B cell (primary cell): ENCODE data around the gene KPNA1. TPM values are rescaled to one million over a fixed set of nuclear protein-coding genes. Genes with fewer than 3 reads are reported as not detected.

Experiments
- ATAC-seq: fragments of 200-7000 bp; cut with Tn5 transposase; one replicate; pipeline ENCODE4 v1.10.0; 2021; ENCODE audit warnings: low read depth, mild to moderate bottlenecking, moderate number of reproducible peaks, moderate library complexity
- CTCF ChIA-PET: fragments of 350-600 bp; sonication (Branson Sonifier 250); formaldehyde crosslinking; loops from one replicate; lab custom pipeline; 2021; ENCODE audit warnings: antibody characterized with exemption, inconsistent platforms; lab: Charles Lee
- POLR2A ChIA-PET: fragments of 350-600 bp; sonication (Branson Sonifier 250); formaldehyde crosslinking; loops from one replicate; lab custom pipeline; 2021; ENCODE audit warnings: antibody characterized with exemption; lab: Charles Lee
- DNase-seq: peaks from one replicate; pipeline ENCODE4 v3.0.0; 2013
- H2AFZ ChIP-seq: 2 replicates; pipeline ENCODE4 v1.6.1; 2012; ENCODE audit warnings: mild to moderate bottlenecking, low read depth, low read length; ENCODE audit not compliant: insufficient read depth, poor library complexity, severe bottlenecking
- H3K27ac ChIP-seq, 2 donors: 1 replicate in 1 of 2; 2 replicates in 1 of 2; pipeline ENCODE4 v1.5.1; 2012 to 2013; ENCODE audit warnings: low read length in 2 of 2, mild to moderate bottlenecking in 2 of 2, moderate library complexity in 1 of 2
- H3K27me3 ChIP-seq, 4 experiments: fragments of 200-600 bp in 1 of 4; sonication (generic) in 1 of 4; replicated peaks in 1 of 4; 1 replicate in 2 of 4; 2 replicates in 2 of 4; pipeline versions ENCODE4 v1.6.1 to v1.7.0; 2013 to 2016; ENCODE audit warnings: low read length in 3 of 4, mild to moderate bottlenecking in 2 of 4, mixed read lengths in 1 of 4, moderate library complexity in 1 of 4; ENCODE audit not compliant: insufficient read depth in 4 of 4, control insufficient read depth in 3 of 4; ENCODE audit errors: control extremely low read depth in 1 of 4
- H3K36me3 ChIP-seq, 2 experiments: replicated peaks in 1 of 2; 1 replicate in 1 of 2; 2 replicates in 1 of 2; pipeline versions ENCODE4 v1.6.1 to v1.7.1; 2013; ENCODE audit warnings: low read length in 1 of 2; ENCODE audit not compliant: insufficient read depth in 2 of 2, control insufficient read depth in 1 of 2; ENCODE audit errors: control extremely low read depth in 1 of 2, extremely low read depth in 1 of 2
- H3K4me1 ChIP-seq, 2 donors: fragments of 200-600 bp in 1 of 2; sonication (generic) in 1 of 2; 1 replicate in 1 of 2; 2 replicates in 1 of 2; pipeline versions ENCODE4 v1.5.1 to v1.6.1; 2013 to 2017; ENCODE audit warnings: low read length in 2 of 2; ENCODE audit not compliant: control insufficient read depth in 2 of 2, insufficient read depth in 2 of 2
- H3K4me2 ChIP-seq: replicated peaks from 2 replicates; pipeline ENCODE3; 2012; ENCODE audit warnings: mild to moderate bottlenecking, low read depth, low read length; ENCODE audit not compliant: poor library complexity, severe bottlenecking
- H3K4me3 ChIP-seq, 5 experiments: fragments of 200-600 bp in 1 of 5; sonication (generic) in 1 of 5; 1 replicate in 3 of 5; 2 replicates in 2 of 5; pipeline versions ENCODE4 v1.5.1 to v1.7.0; 2011 to 2016; ENCODE audit warnings: low read length in 4 of 5, mild to moderate bottlenecking in 4 of 5, low read depth in 2 of 5, control low read depth in 1 of 5, moderate library complexity in 1 of 5; ENCODE audit not compliant: insufficient read depth in 1 of 5; ENCODE audit errors: control extremely low read depth in 1 of 5, extremely low read depth in 1 of 5
- H3K79me2 ChIP-seq: fragments of 200-600 bp; sonication (generic); one replicate; pipeline ENCODE4 v1.6.0; 2016; ENCODE audit warnings: low read length; ENCODE audit not compliant: control insufficient read depth, insufficient read depth
- H3K9ac ChIP-seq: fragments of 200-600 bp; sonication (generic); 2 replicates; pipeline ENCODE4 v1.6.1; 2017; ENCODE audit warnings: mild to moderate bottlenecking, low read length, moderate library complexity
- H3K9me3 ChIP-seq, 3 donors: one replicate each; pipeline versions ENCODE4 v1.6.1 to v1.7.1; 2013; ENCODE audit warnings: low read length in 2 of 3; ENCODE audit not compliant: control insufficient read depth in 2 of 3, insufficient read depth in 1 of 3; ENCODE audit errors: control extremely low read depth in 1 of 3
- H4K20me1 ChIP-seq: 2 replicates; pipeline ENCODE4 v1.6.0; 2012; ENCODE audit warnings: mild to moderate bottlenecking, low read length; ENCODE audit not compliant: insufficient read depth, control insufficient read depth, poor library complexity, severe bottlenecking
- H3K27ac Mint-ChIP-seq: one replicate; pipeline ENCODE4 v1.8.0; 2021; ENCODE audit warnings: mixed read lengths
- H3K27me3 Mint-ChIP-seq: one replicate; pipeline ENCODE4 v1.8.0; 2021; ENCODE audit warnings: mixed read lengths
- H3K4me1 Mint-ChIP-seq: one replicate; pipeline ENCODE4 v1.8.0; 2021; ENCODE audit warnings: mixed read lengths
- H3K4me3 Mint-ChIP-seq: one replicate; pipeline ENCODE4 v1.8.0; 2021; ENCODE audit warnings: mixed read lengths
- H3K9me3 Mint-ChIP-seq: one replicate; pipeline ENCODE4 v1.8.0; 2022; ENCODE audit warnings: mixed read lengths; ENCODE audit not compliant: insufficient read depth
- CTCF ChIP-seq: fragments of 200-600 bp; IDR thresholded peaks from one replicate; pipeline ENCODE4 v1.8.0; 2022; ENCODE audit warnings: antibody characterized with exemption, mild to moderate bottlenecking
- EZH2 ChIP-seq: IDR thresholded peaks from 2 replicates; pipeline ENCODE4 v1.6.1; 2012; ENCODE audit warnings: borderline replicate concordance, low read depth, mild to moderate bottlenecking, moderate library complexity, low read length; ENCODE audit not compliant: insufficient read depth, poor library complexity, severe bottlenecking
- WGBS: methylation state at CpG from one replicate; pipeline ENCODE4 v1.1.5; 2013; ENCODE audit warnings: missing lambda C conversion rate; ENCODE audit not compliant: insufficient coverage; 5-methylcytosine and 5-hydroxymethylcytosine counted together
- intact Hi-C: fragments of 100-400 bp; cut with micrococcal nuclease; formaldehyde crosslinking; loops from one replicate; pipeline ENCODE4 v1.10.0; 2022
- polyA plus RNA-seq: library from polyadenylated mRNA; depleted of rRNA; stranded (reverse); fragments of >200 nt; gene quantifications from 2 replicates; pipeline ENCODE4 v1.2.3, GENCODE V29; 2012
- total RNA-seq, 2 donors: library from RNA; stranded (reverse); fragments of 120-200 nt in 1 of 2; gene quantifications; 1 replicate in 1 of 2; 2 replicates in 1 of 2; pipeline versions ENCODE4 v1.2.3 to v1.2.4, GENCODE V29; 2013 to 2022

The KPNA1 gene
- total and polyA plus RNA-seq, 2 donors (not counting 1 experiment from before 2014, with no cell fraction given): 14.9 to 79.4 TPM

GRCh38 chr3:122410111-122410510 lies 104.6 kb downstream of the KPNA1 start:
- no peaks in the 10 kb centered on the region for H4K20me1 ChIP-seq
- H3K4me1 ChIP-seq: peaks cover 24 to 41% of the 10 kb centered on the region in 2 donors
- ChIA-PET POLR2A (interaction anchor here (0.8 to 1.2 kb wide), 2 partner anchors 25 to 26 kb away, joined by 3 to 6 read pairs; partner anchors contain the start of gene FAM162A), CTCF (interaction anchor here (0.9 to 3.3 kb wide), 4 partner anchors 17 to 25 kb away, joined by 3 to 18 read pairs (median 10); partner anchors contain the start of genes FAM162A and MIX23)
- H3K9me3 Mint-ChIP-seq: no peaks in the 10 kb centered on the region
- H3K4me3 ChIP-seq: no peak overlapping the region
- no peaks in the 10 kb centered on the region for H3K27me3 Mint-ChIP-seq
- no peak for DNase-seq
- peak overlapping the region; percentile 73 to 87 for H3K27ac ChIP-seq
- intact Hi-C loops: no loop called here
- peaks cover 51% of the 10 kb centered on the region for H3K79me2 ChIP-seq
- H3K9ac ChIP-seq: peak overlapping the region; percentile 59
- no CpG with 5 or more reads among the region's 4 CpGs for WGBS
- no peaks in the 10 kb centered on the region for H3K27me3 ChIP-seq
- peaks cover 47% of the 10 kb centered on the region for H3K4me1 Mint-ChIP-seq
- H3K36me3 ChIP-seq: peaks cover 2 to 35% of the 10 kb centered on the region in 2 experiments
- peak overlapping the region; percentile 71 for H3K4me2 ChIP-seq
- no peak for TF ChIP-seq EZH2
- no peak for TF ChIP-seq CTCF
- H3K27ac Mint-ChIP-seq: peak overlapping the region; percentile 92
- H3K4me3 Mint-ChIP-seq: peak overlapping the region; percentile 73
- H3K9me3 ChIP-seq: no peaks in the 10 kb centered on the region
- peak overlapping the region; percentile 76 for H2AFZ ChIP-seq
- ATAC-seq: no peak

GRCh38 chr3:122409446-122409845 lies 105.3 kb downstream of the KPNA1 start:
- H3K9me3 Mint-ChIP-seq: no peaks in the 10 kb centered on the region
- CTCF ChIA-PET: interaction anchor here (1.7 to 3.3 kb wide), 3 partner anchors 16 to 24 kb away, joined by 5 to 18 read pairs (median 16); partner anchors contain the start of genes FAM162A and MIX23
- Histone ChIP-seq H3K9ac (peak overlapping the region; percentile 59), H3K27me3 (no peaks in the 10 kb centered on the region), H3K4me3 (peak overlapping the region in 4 of 5 experiments; percentile 31 to 57 (median 34)), H3K79me2 (peaks cover 45% of the 10 kb centered on the region), H4K20me1 (no peaks in the 10 kb centered on the region), H3K36me3 (peaks cover 2 to 42% of the 10 kb centered on the region in 2 experiments), H3K4me2 (peak overlapping the region; percentile 71), H2AFZ (peak overlapping the region; percentile 76), H3K4me1 (peaks cover 17 to 34% of the 10 kb centered on the region in 2 donors), H3K27ac (peak overlapping the region; percentile 73 to 87), H3K9me3 (no peaks in the 10 kb centered on the region)
- H3K27me3 Mint-ChIP-seq: no peaks in the 10 kb centered on the region
- peak overlapping the region; percentile 92 for H3K27ac Mint-ChIP-seq
- TF ChIP-seq CTCF (no peak), EZH2 (no peak)
- H3K4me3 Mint-ChIP-seq: peak overlapping the region; percentile 73
- DNase-seq (peak; percentile 73), ATAC-seq (peak; percentile 41)
- H3K4me1 Mint-ChIP-seq: peaks cover 40% of the 10 kb centered on the region
- POLR2A ChIA-PET: interaction anchor here (0.8 to 1.2 kb wide), 2 partner anchors 24 to 26 kb away, joined by 3 to 6 read pairs; partner anchors contain the start of gene FAM162A
- intact Hi-C loops: no loop called here
- 2% methylated on average over 4 of the region's 6 CpGs for WGBS
